ENCODE data around the gene LCN12. TPM values are rescaled to one million over a fixed set of nuclear protein-coding genes. Genes with fewer than 3 reads are reported as not detected.

Gene LCN12
- polyA plus RNA-seq, 1 donor from 2014 or later, result 2.9 TPM

GRCh38 chr9:136972335-136972734 is 20.3 kb downstream of the LCN12 start:
- H3K27ac ChIP-seq (ENCODE audit: low read length), result no peak overlapping the region
- H3K9ac ChIP-seq (ENCODE audit: low read length), result no peak overlapping the region
- no peaks in the 10 kb centered on the region for H3K79me2 ChIP-seq (replicated peaks; ENCODE audit: insufficient read depth, low read length)
- H2AFZ ChIP-seq (ENCODE audit: low read depth, low read length), result no peak overlapping the region
- no peaks in the 10 kb centered on the region for H3K9me2 ChIP-seq (ENCODE audit: insufficient read depth, low read length)
- peaks cover 2% of the 10 kb centered on the region for H3K27me3 ChIP-seq (ENCODE audit: insufficient read depth, low read depth, low read length)
- H4K20me1 ChIP-seq (ENCODE audit: insufficient read depth), result no peaks in the 10 kb centered on the region
- TF ChIP-seq EP300 (conservative IDR thresholded peaks at IDR 0.05; ENCODE audit: poor library complexity, severe bottlenecking) (no peak), SMC3 (conservative IDR thresholded peaks at IDR 0.05; ENCODE audit: poor library complexity) (no peak), REST (IDR thresholded peaks at IDR 0.05; ENCODE audit: borderline replicate concordance) (no peak), CTCF (IDR thresholded peaks at IDR 0.05; ENCODE audit: poor library complexity, severe bottlenecking) (no peak), MXI1 (conservative IDR thresholded peaks at IDR 0.05; ENCODE audit: poor library complexity, severe bottlenecking) (no peak)
- H3F3A ChIP-seq (ENCODE audit: insufficient read depth, low read length, poor library complexity, severe bottlenecking), result no peaks in the 10 kb centered on the region
- no peaks in the 10 kb centered on the region for H3K36me3 ChIP-seq (ENCODE audit: insufficient read depth, low read length)
- no peak overlapping the region for H3K4me3 ChIP-seq (ENCODE audit: low read length)
- no peak overlapping the region for H3K4me2 ChIP-seq (ENCODE audit: low read length)
- no peaks in the 10 kb centered on the region for H3K9me3 ChIP-seq (ENCODE audit: low read length)

- H2AFZ ChIP-seq (ENCODE audit: low read depth, low read length), result no peak overlapping the region
- no peaks in the 10 kb centered on the region for H3K9me3 ChIP-seq (ENCODE audit: low read length)
- H3K4me2 ChIP-seq (ENCODE audit: low read length), result no peak overlapping the region
- TF ChIP-seq REST (IDR thresholded peaks at IDR 0.05; ENCODE audit: borderline replicate concordance), result no peak
- TF ChIP-seq CTCF (IDR thresholded peaks at IDR 0.05; ENCODE audit: poor library complexity, severe bottlenecking), result no peak
- no peak for TF ChIP-seq POLR2AphosphoS5 (IDR thresholded peaks at IDR 0.05)
- no peak for TF ChIP-seq SMC3 (conservative IDR thresholded peaks at IDR 0.05; ENCODE audit: poor library complexity)
- TF ChIP-seq TAF1 (IDR thresholded peaks at IDR 0.05; ENCODE audit: low read depth), result no peak
- no peak for TF ChIP-seq EZH2 (IDR thresholded peaks at IDR 0.05; ENCODE audit: borderline replicate concordance, insufficient read depth, low read length, poor library complexity, severe bottlenecking)
- no peak for TF ChIP-seq MXI1 (conservative IDR thresholded peaks at IDR 0.05; ENCODE audit: poor library complexity, severe bottlenecking)
- no peak for TF ChIP-seq RAD21 (conservative IDR thresholded peaks at IDR 0.05)
- TF ChIP-seq EP300 (conservative IDR thresholded peaks at IDR 0.05; ENCODE audit: poor library complexity, severe bottlenecking), result no peak
- H3K27me3 ChIP-seq (ENCODE audit: insufficient read depth, low read depth, low read length), result peaks cover 6% of the 10 kb centered on the region
- no peaks in the 10 kb centered on the region for H3F3A ChIP-seq (ENCODE audit: insufficient read depth, low read length, poor library complexity, severe bottlenecking)
- H3K9ac ChIP-seq (ENCODE audit: low read length), result no peak overlapping the region
- no peak overlapping the region for H3K27ac ChIP-seq (ENCODE audit: low read length)
- no peaks in the 10 kb centered on the region for H3K36me3 ChIP-seq (ENCODE audit: insufficient read depth, low read length)
- no peaks in the 10 kb centered on the region for H3K9me2 ChIP-seq (ENCODE audit: insufficient read depth, low read length)
- H3K4me3 ChIP-seq (ENCODE audit: low read length), result no peak overlapping the region
- no peaks in the 10 kb centered on the region for H3K79me2 ChIP-seq (replicated peaks; ENCODE audit: insufficient read depth, low read length)
- H4K20me1 ChIP-seq (ENCODE audit: insufficient read depth), result no peaks in the 10 kb centered on the region
Observed at GRCh38 chr9:136972743-136973142, 20.7 kb downstream of the LCN12 start.

Measured in neural cell (in vitro differentiated cells).